ENCODE data around the gene MRPL17.

Gene MRPL17

GRCh38 chr11:6681949-6682348, 1.2 kb downstream of the MRPL17 start:
- DNase-seq = peak; percentile 30

- DNase-seq = no peak
Measured at GRCh38 chr11:6681505-6681904, 1.6 kb downstream of the MRPL17 start.

- DNase-seq = no peak
Measured at GRCh38 chr11:6677018-6677417, 6.1 kb downstream of the MRPL17 start.

- no peak for DNase-seq
Measured at GRCh38 chr11:6674862-6675261, 8.3 kb downstream of the MRPL17 start.

GRCh38 chr11:6674219-6674597, 8.9 kb downstream of the MRPL17 start:
- no peak for DNase-seq

GRCh38 chr11:6673523-6674218, 9.5 kb downstream of the MRPL17 start:
- DNase-seq = no peak

GRCh38 chr11:6671991-6672390, 11.1 kb downstream of the MRPL17 start:
- DNase-seq = no peak

- DNase-seq = no peak
Measured at GRCh38 chr11:6670202-6670830, 12.8 kb downstream of the MRPL17 start.

DNA sequence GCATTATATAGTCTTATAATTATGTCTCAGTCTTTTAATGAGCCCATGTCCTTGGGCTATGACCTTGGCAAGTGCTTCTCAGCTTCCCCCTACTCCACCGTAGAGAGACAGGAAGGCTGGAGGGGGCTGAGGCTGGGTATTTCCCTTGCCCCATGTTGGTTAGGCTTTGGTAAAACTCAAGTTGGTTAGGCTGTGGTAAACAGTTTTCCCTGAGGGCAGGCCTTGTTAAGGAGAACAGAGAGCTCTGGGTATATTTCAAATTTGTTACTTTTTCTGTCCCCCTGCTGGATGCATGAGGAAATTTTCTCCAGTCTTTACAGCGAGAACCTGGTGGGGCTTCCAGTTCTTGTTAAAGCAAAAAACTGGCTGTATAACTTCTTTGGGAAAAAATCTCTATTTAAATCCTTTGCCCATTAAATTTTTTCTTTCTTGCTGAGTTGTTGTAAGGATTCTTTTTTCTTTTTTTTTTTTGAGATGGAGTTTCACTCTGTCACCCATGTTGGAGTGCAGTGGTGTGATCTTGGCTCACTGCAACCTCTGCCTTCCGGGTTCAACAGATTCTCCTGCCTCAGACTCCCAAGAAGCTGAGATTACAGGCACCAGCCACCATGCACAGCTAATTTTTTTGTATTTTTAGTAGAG, 15.3 kb downstream of the MRPL17 start:
- DNase-seq = peak; percentile 52

- DNase-seq = no peak
Measured at GRCh38 chr11:6666302-6667183, 16.6 kb downstream of the MRPL17 start.

- DNase-seq = peak; percentile 42
Measured at GRCh38 chr11:6664551-6664950, 18.6 kb downstream of the MRPL17 start.

GRCh38 chr11:6663794-6664469, 19.2 kb downstream of the MRPL17 start:
- no peak for DNase-seq

DNA sequence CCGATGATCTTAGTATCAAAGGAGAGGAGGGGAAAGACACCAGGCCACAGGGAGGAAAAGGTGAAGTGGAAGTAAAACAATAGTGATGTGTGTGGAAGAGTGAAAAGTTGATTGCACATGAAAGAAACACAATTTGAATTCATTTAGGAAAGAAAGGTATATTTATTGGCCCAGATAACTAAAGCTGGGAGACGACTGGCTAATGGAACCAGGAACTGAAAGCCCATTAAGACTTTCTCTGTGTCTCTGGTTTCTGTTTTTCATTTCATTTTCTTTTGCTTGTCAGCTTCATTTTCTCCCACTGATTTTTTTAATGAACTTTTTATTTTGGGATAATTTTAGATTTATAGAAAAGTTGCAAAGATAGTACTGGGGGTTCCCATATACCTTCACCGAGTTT, 22.4 kb downstream of the MRPL17 start:
- no peak for DNase-seq

DNA sequence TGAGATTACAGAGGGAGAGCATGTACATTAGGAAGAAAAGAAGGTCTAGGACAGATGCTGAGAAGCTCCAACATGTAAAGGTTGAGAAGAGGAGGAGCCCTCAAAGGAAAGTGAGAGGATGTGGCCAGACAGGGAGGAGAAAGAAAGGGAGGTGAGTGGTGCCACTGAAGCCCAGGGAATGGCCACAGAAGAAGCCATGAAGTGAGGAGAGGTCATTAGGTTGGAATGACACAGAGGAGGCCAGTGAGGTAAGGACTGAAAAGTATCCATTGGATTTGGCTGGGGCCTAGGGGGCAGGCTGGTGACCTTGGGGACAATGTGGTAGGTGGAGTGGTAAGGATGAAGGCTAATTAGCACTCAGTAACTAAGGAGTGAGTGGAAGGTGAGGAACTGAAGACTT, 24.5 kb downstream of the MRPL17 start:
- DNase-seq = no peak

- DNase-seq = no peak
Measured at GRCh38 chr11:6657346-6657745, 25.8 kb downstream of the MRPL17 start.

- DNase-seq = no peak
Measured at GRCh38 chr11:6656936-6657335, 26.2 kb downstream of the MRPL17 start.

DNA sequence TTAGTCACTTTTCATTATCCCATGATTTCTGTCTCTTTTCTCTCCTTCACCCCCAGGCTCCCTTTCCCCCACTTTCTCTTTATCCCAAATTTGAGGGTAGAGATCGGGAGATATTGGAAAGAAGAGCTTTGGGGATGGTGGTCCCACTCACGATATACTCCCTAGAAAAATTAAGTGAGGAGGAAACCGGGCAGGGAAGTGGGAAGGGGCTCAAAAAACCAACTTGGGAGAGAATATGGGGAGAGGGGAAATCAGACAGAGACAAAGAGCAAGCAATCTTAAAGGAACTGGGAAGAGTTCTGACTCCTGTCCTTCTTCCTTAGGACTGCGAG, 26.6 kb downstream of the MRPL17 start:
- DNase-seq = no peak

DNA sequence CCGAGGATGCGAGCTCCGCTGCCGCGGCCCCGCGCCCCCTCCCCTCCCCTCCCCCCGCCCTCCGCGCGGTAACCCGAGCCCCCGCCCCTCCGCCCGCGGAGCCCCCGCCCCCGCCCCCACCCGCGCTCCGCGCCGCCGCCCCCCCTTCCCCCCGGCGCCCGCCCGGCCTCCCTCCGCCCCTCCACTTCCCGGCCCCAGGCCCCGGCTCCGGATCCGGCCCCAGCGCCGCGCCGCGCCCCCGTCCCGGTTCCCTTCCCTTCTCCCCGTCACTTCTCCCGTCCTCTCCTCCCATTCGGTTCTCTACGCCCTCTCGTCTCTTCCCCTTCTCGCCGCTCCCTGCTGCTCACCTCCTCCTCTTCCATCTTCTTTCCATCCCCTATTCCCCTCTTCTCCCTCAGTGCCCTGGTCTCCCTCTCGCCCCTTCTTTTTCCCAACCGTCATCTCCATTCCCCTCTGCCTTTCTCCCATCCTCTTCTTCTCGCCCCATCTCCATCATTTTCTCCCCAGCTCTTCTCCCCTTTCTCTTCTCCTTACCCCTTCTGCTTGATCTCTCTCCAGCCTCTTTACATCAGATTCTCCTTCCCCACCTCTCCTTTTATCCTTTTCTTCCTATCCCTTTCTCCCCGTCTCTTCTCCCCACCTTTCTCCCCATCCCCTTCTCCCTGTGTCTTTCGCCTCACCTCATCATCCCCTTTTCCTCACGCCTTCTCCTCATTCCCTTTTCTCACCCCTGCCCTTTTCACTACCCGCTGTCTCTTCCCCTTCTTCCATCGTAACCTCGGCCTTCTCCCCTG, 27.2 kb downstream of the MRPL17 start, which contains the start of gene DCHS1:
TSS of gene DCHS1 (minus strand) at position 20 of the 794 bp plus-strand sequence. CDS start 14,196 bp downstream, outside the sequence.
- DNase-seq = no peak

DNA sequence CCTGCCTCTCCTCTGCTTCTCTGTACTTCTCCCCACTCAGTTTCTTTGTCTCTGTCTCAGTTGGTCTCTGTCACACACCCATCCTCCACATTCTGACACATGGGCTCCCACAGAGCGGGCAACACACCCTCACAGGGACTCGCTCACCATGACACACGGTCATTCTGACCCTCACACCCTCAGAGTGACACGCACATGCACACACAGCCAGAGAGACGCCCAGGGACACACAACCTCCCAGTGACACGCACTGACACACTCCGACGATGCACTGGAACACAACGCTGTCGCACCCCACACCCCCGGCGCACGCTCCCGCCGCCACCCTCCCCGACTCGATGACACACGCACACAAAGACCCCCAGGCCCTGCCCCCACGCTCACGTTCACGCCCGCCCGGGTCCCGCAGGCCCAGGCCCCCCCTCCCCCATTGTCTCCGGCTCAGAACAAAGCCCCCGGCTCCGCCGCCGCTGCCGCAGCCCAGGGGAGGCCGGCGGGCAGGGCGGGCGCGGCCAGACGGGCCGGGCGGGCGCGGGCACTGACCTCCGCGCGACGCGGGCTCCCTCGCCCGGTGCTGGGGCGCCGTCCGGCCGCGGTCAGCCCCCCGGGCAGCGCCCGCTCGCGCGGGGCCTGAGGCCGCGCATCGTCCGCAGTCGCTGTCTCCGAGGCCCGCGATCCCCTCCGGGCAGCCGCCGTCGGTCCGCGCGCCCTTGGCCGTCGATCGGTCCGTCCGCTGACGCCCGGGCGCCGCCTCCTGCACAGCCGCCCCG, 27.9 kb downstream of the MRPL17 start:
- peak; percentile 13 for DNase-seq

DNA sequence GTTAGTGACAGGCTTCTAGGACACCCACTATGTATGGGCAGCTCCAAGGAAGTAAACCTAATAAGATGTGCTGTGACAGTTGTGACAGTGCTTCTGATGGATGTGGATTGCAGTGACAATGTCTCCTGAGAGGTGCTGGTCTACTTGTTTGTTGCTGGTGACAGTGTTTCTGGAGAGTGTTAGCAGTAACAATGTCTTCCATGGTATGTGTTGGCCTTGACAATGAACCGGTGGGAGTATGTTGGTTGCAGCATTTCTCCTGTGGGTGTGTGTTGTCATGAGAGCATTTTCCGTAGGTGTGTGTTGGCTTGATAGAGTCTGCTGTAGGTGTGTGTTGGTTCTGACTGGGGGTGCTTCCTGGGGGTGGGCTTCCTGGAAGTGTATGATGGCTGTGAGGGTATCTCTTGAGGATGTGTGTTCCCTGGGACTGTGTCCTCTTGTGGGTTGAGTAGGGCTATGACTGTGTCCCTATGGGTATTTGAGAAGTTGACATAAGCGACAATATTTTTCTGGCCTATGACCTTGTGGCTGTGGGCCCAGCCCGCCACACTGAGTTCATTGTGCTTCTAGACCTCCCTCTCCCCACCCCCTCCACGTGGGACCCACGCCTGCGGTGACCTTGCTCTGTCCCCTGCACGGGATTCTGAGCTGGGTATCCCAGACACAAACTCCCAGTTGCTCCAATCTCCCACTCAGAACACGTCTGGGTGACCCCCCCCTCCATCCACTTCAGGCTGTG, 28.7 kb downstream of the MRPL17 start:
- no peak for DNase-seq
